HepG2 (cell line): ENCODE results near the gene FLVCR1. TPM values are rescaled to one million over a fixed set of nuclear protein-coding genes. Genes with fewer than 3 reads are reported as not detected.

Source experiments
- ATAC-seq: fragments of 200-7000 bp; cut with Tn5 transposase; 3 replicates; pipeline ENCODE4 v1.9.1; 2020; ENCODE audit warnings: mild to moderate bottlenecking, moderate library complexity
- BruUV-seq: library from RNA; stranded (reverse); fragments of 400-500 nt; replicated peaks from 2 replicates; lab custom pipeline; 2021; lab: Mats Ljungman, UMichigan
- CTCF ChIA-PET: fragments of 300-600 bp; formaldehyde crosslinking; extraction: SDS; loops from one replicate; lab custom pipeline; 2021; ENCODE audit warnings: low total read pairs, inconsistent platforms, low intra/inter-chr PET ratio; lab: Yijun Ruan, JAX
- POLR2A ChIA-PET: fragments of 350-600 bp; sonication (Branson Sonifier 250); formaldehyde crosslinking; loops from one replicate; lab custom pipeline; 2020; ENCODE audit warnings: antibody characterized with exemption, inconsistent platforms; lab: Yijun Ruan, JAX
- DNase-seq: peaks from one replicate; pipeline ENCODE4 v3.0.0-alpha.2; 2015; ENCODE audit warnings: low spot score
- FAIRE-seq: peaks from 3 replicates; lab custom pipeline; 2011; peaks lifted over from hg19 to GRCh38; lab: Jason Lieb, UNC
- H2AFZ ChIP-seq: one replicate; pipeline ENCODE4 v1.6.1; 2011; ENCODE audit warnings: low read length, inconsistent platforms
- H3K27ac ChIP-seq: fragments of 300-600 bp; 3 replicates; pipeline ENCODE4 v1.8.0; 2011; ENCODE audit warnings: mixed run types, mild to moderate bottlenecking, mixed read lengths, low read length, inconsistent platforms; ENCODE audit not compliant: insufficient read depth; ENCODE audit errors: extremely low read length
- H3K27me3 ChIP-seq, 2 experiments: fragments of 200-600 bp in 1 of 2; 2 replicates in 1 of 2; 3 replicates in 1 of 2; pipeline versions ENCODE4 v1.6.0 to v1.8.0; 2011; ENCODE audit warnings: low read length in 2 of 2, mild to moderate bottlenecking in 2 of 2, moderate library complexity in 2 of 2, inconsistent platforms in 1 of 2; ENCODE audit not compliant: insufficient read depth in 2 of 2, control insufficient read depth in 1 of 2
- H3K36me3 ChIP-seq, 2 experiments: fragments of 200-600 bp in 1 of 2; replicated peaks in 1 of 2; 2 replicates in 1 of 2; 3 replicates in 1 of 2; pipeline versions ENCODE4 v1.5.1 to v1.8.0; 2011; ENCODE audit warnings: low read length in 2 of 2, inconsistent platforms in 1 of 2; ENCODE audit not compliant: insufficient read depth in 2 of 2, control insufficient read depth in 1 of 2
- H3K4me1 ChIP-seq: 2 replicates; pipeline ENCODE4 v1.5.1; 2012; ENCODE audit warnings: low read length, inconsistent platforms; ENCODE audit not compliant: insufficient read depth
- H3K4me2 ChIP-seq: 2 replicates; pipeline ENCODE4 v1.6.0; 2011; ENCODE audit warnings: low read depth, low read length, inconsistent platforms
- H3K4me3 ChIP-seq, 3 experiments: fragments of 200-600 bp in 1 of 3; sonication (generic), shearing (Covaris generic) in 1 of 3; replicated peaks in 1 of 3; 2 replicates each; pipeline ENCODE4 v1.5.1; 2011 to 2016; ENCODE audit warnings: low read length in 3 of 3, inconsistent platforms in 2 of 3, low read depth in 2 of 3, mild to moderate bottlenecking in 2 of 3, control low read depth in 1 of 3, mixed read lengths in 1 of 3; ENCODE audit not compliant: insufficient read depth in 1 of 3
- H3K79me2 ChIP-seq: one replicate; pipeline ENCODE4 v1.6.1; 2011; ENCODE audit warnings: low read length, inconsistent platforms; ENCODE audit not compliant: insufficient read depth
- H3K9ac ChIP-seq: 2 replicates; pipeline ENCODE4 v1.6.0; 2011; ENCODE audit warnings: mild to moderate bottlenecking, low read depth, low read length, inconsistent platforms; ENCODE audit not compliant: insufficient read depth
- H3K9me3 ChIP-seq: 2 replicates; pipeline ENCODE4 v1.5.1; 2012; ENCODE audit warnings: mild to moderate bottlenecking, low read length
- H4K20me1 ChIP-seq: 2 replicates; pipeline ENCODE4 v1.6.0; 2011; ENCODE audit warnings: inconsistent platforms, mild to moderate bottlenecking, low read length, moderate library complexity; ENCODE audit not compliant: insufficient read depth
- CEBPG ChIP-seq: IDR thresholded peaks from 2 replicates; pipeline ENCODE4 v1.6.1; 2016
- HCFC1 ChIP-seq: fragments of 150-350 bp; IDR thresholded peaks from 2 replicates; pipeline ENCODE4 v1.6.1; 2014; ENCODE audit warnings: low read depth, low read length
- MAFF ChIP-seq: IDR thresholded peaks from 2 replicates; pipeline ENCODE4 v1.6.1; 2011; ENCODE audit warnings: low read depth, low read length, improper control_type of control experiment
- PAF1 ChIP-seq: IDR thresholded peaks from 2 replicates; pipeline ENCODE4 v1.6.1; 2016; ENCODE audit warnings: missing genetic modification reagents, missing compliant biosample characterization
- SMC3 ChIP-seq: IDR thresholded peaks from 2 replicates; pipeline ENCODE4 v1.6.1; 2011; ENCODE audit warnings: low read length, improper control_type of control experiment
- ZNF121 ChIP-seq: sonication (generic); formaldehyde crosslinking; IDR thresholded peaks from 2 replicates; pipeline ENCODE4 v1.5.0; 2020; ENCODE audit warnings: mild to moderate bottlenecking, missing genetic modification reagents
- WGBS: methylation state at CpG from one replicate; pipeline ENCODE4 v1.1.6; 2017; ENCODE audit warnings: low lambda C conversion rate; 5-methylcytosine and 5-hydroxymethylcytosine counted together
- in situ Hi-C: cut with HindIII; loops from 2 replicates; pipeline ENCODE4 v1.10.0; 2017; ENCODE audit warnings: low pct_unique_long_range_greater_than_20kb; ENCODE audit not compliant: extremely low pct_ligation_motif_present
- intact Hi-C: fragments of 100-400 bp; cut with micrococcal nuclease; formaldehyde crosslinking; loops from one replicate; pipeline ENCODE4 v1.10.0; 2022; ENCODE audit not compliant: unreplicated experiment
- polyA plus RNA-seq, 8 experiments: library from polyadenylated mRNA; depleted of rRNA in 3 of 8; stranded (reverse) in 7 of 8; unstranded in 1 of 8; fragments of >200 nt; fragmentation: Illumina TruSeq in 4 of 8; extraction: Trizol in 4 of 8; gene quantifications; 2 replicates each; pipeline versions ENCODE4 v1.2.1 to v1.2.3, GENCODE V29; 2011 to 2016; ENCODE audit warnings: low read depth in 4 of 8, missing spikeins in 1 of 8, mixed read lengths in 1 of 8; ENCODE audit not compliant: insufficient read depth in 1 of 8
- total RNA-seq, 5 experiments: library from RNA; depleted of rRNA; stranded (reverse); fragments of >200 nt; fragmentation: Illumina TruSeq; extraction: Trizol; gene quantifications; 2 replicates each; pipeline ENCODE4 v1.2.3, GENCODE V29; 2016; ENCODE audit warnings: low read depth in 1 of 5

The FLVCR1 gene
- total and polyA plus RNA-seq, 2 of the 13 experiments (the other 11 are each of a cell fraction or from before 2014, with no cell fraction given) = 14.8 to 39.8 TPM

GRCh38 chr1:212871976-212872375, 13.9 kb downstream of the FLVCR1 start:
- no peak overlapping the region for H3K27ac ChIP-seq
- H3K4me2 ChIP-seq = no peak overlapping the region
- intact Hi-C loops (no loop called here), in situ Hi-C loops (no loop called here)
- no peak for FAIRE-seq
- WGBS = 96% methylated on average over 1 of the region's 1 CpG
- H2AFZ ChIP-seq = no peak overlapping the region
- H3K36me3 ChIP-seq = peaks cover 13 to 47% of the 10 kb centered on the region in 2 experiments
- H3K9ac ChIP-seq = no peak overlapping the region
- no peak for DNase-seq
- H3K9me3 ChIP-seq = no peaks in the 10 kb centered on the region
- no TSS peak for BruUV-seq
- no peak overlapping the region for H3K4me3 ChIP-seq
- H3K27me3 ChIP-seq = no peaks in the 10 kb centered on the region
- ChIA-PET POLR2A (interaction anchor here (1.8 kb wide), 1 partner anchor 14 kb away, joined by 12 read pairs; the partner anchor contains the start of gene FLVCR1), CTCF (no interaction called here)
- ATAC-seq = no peak
- no peaks in the 10 kb centered on the region for H4K20me1 ChIP-seq
- TF ChIP-seq CEBPG = 0 out of 2 replicates have a peak, but pooled peaks have one; percentile 18
- no peak for TF ChIP-seq MAFF
- TF ChIP-seq ZNF121 (CRISPR knock-in tag) = peak; percentile 92
- H3K79me2 ChIP-seq = no peaks in the 10 kb centered on the region
- peaks cover 16% of the 10 kb centered on the region for H3K4me1 ChIP-seq

GRCh38 chr1:212873518-212873917, 15.4 kb downstream of the FLVCR1 start:
- H3K9ac ChIP-seq = no peak overlapping the region
- H3K36me3 ChIP-seq = peaks cover 15 to 51% of the 10 kb centered on the region in 2 experiments
- in situ Hi-C loops (no loop called here), intact Hi-C loops (no loop called here)
- H3K4me1 ChIP-seq = peaks cover 16% of the 10 kb centered on the region
- ChIA-PET CTCF (no interaction called here), POLR2A (interaction anchor here (1.0 kb wide), 1 partner anchor 15 kb away, joined by 3 read pairs; the partner anchor contains the start of gene FLVCR1)
- H2AFZ ChIP-seq = no peak overlapping the region
- no peak overlapping the region for H3K4me3 ChIP-seq
- WGBS = 91% methylated on average over 2 of the region's 2 CpGs
- no peaks in the 10 kb centered on the region for H4K20me1 ChIP-seq
- TF ChIP-seq SMC3 (no peak), PAF1 (CRISPR knock-in tag) (no peak), HCFC1 (no peak)
- H3K4me2 ChIP-seq = no peak overlapping the region
- DNase-seq (no peak), FAIRE-seq (no peak), ATAC-seq (no peak)
- no peak overlapping the region for H3K27ac ChIP-seq
- no TSS peak for BruUV-seq
- H3K27me3 ChIP-seq = no peaks in the 10 kb centered on the region
- peaks cover 3% of the 10 kb centered on the region for H3K79me2 ChIP-seq
- H3K9me3 ChIP-seq = no peaks in the 10 kb centered on the region
